ENCODE results near the gene NAPA. TPM values are rescaled to one million over a fixed set of nuclear protein-coding genes. Genes with fewer than 3 reads are reported as not detected.

NAPA gene
- total and polyA plus RNA-seq, 2 of the 13 experiments (the other 11 are each of a cell fraction or from before 2014, with no cell fraction given) = 32.6 to 65.9 TPM

DNA sequence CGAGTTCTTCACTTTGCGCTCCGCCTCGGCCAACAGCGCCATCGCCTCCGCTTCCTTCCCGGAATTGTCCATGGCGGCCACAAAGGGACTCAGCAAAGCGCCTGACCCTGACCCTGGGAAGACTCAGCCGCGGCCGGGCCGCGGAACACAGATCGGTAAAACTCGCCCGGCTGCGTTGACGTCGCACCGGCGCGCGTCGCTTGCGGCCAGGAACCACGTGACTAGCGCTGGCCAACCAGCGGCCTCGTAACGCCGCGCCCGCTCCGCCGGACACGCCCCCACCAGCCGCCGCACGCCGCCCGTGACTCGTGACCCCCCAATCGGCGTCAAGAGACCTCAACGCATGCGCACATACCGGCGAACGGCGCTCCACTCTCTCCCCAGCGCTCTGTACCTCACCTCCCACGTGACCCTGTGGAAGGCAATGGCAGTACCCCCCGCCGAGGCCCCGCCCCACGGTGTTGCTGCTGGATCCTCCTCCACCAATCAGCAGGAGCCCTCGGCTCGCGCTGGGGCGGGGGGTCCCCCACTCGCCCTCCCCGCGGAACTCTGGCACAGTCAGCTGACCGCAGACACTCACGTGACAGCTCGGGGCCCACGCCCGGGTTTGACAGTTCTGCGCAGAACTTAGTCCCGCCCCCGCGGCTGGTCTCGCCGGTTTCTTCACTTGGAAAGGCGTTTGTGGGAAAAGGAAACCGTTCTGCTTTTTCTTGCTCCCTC is at the start of gene NAPA (continued):
- TF ChIP-seq, protein P1, sequence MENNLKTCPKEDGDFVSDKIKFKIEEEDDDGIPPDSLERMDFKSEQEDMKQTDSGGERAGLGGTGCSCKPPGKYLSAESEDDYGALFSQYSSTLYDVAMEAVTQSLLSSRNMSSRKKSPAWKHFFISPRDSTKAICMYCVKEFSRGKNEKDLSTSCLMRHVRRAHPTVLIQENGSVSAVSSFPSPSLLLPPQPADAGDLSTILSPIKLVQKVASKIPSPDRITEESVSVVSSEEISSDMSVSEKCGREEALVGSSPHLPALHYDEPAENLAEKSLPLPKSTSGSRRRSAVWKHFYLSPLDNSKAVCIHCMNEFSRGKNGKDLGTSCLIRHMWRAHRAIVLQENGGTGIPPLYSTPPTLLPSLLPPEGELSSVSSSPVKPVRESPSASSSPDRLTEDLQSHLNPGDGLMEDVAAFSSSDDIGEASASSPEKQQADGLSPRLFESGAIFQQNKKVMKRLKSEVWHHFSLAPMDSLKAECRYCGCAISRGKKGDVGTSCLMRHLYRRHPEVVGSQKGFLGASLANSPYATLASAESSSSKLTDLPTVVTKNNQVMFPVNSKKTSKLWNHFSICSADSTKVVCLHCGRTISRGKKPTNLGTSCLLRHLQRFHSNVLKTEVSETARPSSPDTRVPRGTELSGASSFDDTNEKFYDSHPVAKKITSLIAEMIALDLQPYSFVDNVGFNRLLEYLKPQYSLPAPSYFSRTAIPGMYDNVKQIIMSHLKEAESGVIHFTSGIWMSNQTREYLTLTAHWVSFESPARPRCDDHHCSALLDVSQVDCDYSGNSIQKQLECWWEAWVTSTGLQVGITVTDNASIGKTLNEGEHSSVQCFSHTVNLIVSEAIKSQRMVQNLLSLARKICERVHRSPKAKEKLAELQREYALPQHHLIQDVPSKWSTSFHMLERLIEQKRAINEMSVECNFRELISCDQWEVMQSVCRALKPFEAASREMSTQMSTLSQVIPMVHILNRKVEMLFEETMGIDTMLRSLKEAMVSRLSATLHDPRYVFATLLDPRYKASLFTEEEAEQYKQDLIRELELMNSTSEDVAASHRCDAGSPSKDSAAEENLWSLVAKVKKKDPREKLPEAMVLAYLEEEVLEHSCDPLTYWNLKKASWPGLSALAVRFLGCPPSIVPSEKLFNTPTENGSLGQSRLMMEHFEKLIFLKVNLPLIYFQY (CRISPR knock-in tag; IDR thresholded peaks at IDR 0.05; ENCODE audit: borderline replicate concordance) = no peak
- TF ChIP-seq ARNT (IDR thresholded peaks at IDR 0.05) = no peak
- no peak for TF ChIP-seq KAT7 (CRISPR knock-in tag; IDR thresholded peaks at IDR 0.05; ENCODE audit: borderline replicate concordance)
- TF ChIP-seq NFIB (CRISPR knock-in tag; IDR thresholded peaks at IDR 0.05; ENCODE audit: borderline replicate concordance) = no peak
- TF ChIP-seq, protein P2, sequence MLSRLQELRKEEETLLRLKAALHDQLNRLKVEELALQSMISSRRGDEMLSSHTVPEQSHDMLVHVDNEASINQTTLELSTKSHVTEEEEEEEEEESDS (CRISPR knock-in tag; IDR thresholded peaks at IDR 0.05; ENCODE audit: borderline replicate concordance) = no peak
- TF ChIP-seq, protein P3, sequence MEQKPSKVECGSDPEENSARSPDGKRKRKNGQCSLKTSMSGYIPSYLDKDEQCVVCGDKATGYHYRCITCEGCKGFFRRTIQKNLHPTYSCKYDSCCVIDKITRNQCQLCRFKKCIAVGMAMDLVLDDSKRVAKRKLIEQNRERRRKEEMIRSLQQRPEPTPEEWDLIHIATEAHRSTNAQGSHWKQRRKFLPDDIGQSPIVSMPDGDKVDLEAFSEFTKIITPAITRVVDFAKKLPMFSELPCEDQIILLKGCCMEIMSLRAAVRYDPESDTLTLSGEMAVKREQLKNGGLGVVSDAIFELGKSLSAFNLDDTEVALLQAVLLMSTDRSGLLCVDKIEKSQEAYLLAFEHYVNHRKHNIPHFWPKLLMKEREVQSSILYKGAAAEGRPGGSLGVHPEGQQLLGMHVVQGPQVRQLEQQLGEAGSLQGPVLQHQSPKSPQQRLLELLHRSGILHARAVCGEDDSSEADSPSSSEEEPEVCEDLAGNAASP (CRISPR knock-in tag; IDR thresholded peaks at IDR 0.05; ENCODE audit: borderline replicate concordance) = no peak
- TF ChIP-seq KAT2B (IDR thresholded peaks at IDR 0.05; ENCODE audit: borderline replicate concordance, low read depth, low read length) = no peak
- peak; percentile 80 for TF ChIP-seq KLF12 (CRISPR knock-in tag; IDR thresholded peaks at IDR 0.05; ENCODE audit: borderline replicate concordance)
- TF ChIP-seq, protein P4, sequence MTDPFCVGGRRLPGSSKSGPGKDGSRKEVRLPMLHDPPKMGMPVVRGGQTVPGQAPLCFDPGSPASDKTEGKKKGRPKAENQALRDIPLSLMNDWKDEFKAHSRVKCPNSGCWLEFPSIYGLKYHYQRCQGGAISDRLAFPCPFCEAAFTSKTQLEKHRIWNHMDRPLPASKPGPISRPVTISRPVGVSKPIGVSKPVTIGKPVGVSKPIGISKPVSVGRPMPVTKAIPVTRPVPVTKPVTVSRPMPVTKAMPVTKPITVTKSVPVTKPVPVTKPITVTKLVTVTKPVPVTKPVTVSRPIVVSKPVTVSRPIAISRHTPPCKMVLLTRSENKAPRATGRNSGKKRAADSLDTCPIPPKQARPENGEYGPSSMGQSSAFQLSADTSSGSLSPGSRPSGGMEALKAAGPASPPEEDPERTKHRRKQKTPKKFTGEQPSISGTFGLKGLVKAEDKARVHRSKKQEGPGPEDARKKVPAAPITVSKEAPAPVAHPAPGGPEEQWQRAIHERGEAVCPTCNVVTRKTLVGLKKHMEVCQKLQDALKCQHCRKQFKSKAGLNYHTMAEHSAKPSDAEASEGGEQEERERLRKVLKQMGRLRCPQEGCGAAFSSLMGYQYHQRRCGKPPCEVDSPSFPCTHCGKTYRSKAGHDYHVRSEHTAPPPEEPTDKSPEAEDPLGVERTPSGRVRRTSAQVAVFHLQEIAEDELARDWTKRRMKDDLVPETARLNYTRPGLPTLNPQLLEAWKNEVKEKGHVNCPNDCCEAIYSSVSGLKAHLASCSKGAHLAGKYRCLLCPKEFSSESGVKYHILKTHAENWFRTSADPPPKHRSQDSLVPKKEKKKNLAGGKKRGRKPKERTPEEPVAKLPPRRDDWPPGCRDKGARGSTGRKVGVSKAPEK (CRISPR knock-in tag; IDR thresholded peaks at IDR 0.05; ENCODE audit: borderline replicate concordance) = no peak
- TF ChIP-seq, protein P5, sequence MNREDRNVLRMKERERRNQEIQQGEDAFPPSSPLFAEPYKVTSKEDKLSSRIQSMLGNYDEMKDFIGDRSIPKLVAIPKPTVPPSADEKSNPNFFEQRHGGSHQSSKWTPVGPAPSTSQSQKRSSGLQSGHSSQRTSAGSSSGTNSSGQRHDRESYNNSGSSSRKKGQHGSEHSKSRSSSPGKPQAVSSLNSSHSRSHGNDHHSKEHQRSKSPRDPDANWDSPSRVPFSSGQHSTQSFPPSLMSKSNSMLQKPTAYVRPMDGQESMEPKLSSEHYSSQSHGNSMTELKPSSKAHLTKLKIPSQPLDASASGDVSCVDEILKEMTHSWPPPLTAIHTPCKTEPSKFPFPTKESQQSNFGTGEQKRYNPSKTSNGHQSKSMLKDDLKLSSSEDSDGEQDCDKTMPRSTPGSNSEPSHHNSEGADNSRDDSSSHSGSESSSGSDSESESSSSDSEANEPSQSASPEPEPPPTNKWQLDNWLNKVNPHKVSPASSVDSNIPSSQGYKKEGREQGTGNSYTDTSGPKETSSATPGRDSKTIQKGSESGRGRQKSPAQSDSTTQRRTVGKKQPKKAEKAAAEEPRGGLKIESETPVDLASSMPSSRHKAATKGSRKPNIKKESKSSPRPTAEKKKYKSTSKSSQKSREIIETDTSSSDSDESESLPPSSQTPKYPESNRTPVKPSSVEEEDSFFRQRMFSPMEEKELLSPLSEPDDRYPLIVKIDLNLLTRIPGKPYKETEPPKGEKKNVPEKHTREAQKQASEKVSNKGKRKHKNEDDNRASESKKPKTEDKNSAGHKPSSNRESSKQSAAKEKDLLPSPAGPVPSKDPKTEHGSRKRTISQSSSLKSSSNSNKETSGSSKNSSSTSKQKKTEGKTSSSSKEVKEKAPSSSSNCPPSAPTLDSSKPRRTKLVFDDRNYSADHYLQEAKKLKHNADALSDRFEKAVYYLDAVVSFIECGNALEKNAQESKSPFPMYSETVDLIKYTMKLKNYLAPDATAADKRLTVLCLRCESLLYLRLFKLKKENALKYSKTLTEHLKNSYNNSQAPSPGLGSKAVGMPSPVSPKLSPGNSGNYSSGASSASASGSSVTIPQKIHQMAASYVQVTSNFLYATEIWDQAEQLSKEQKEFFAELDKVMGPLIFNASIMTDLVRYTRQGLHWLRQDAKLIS (CRISPR knock-in tag; IDR thresholded peaks at IDR 0.05) = no peak
- no peak for TF ChIP-seq EHMT2 (IDR thresholded peaks at IDR 0.05; ENCODE audit: borderline replicate concordance, low read depth, low read length)
- peak; percentile 99 for TF ChIP-seq RAD51 (IDR thresholded peaks at IDR 0.05; ENCODE audit: borderline replicate concordance)
- TF ChIP-seq MTF2 (CRISPR knock-in tag; IDR thresholded peaks at IDR 0.05; ENCODE audit: borderline replicate concordance) = no peak; the same call in 1 of the 2 replicates
- peak; percentile 54; the same call in 1 of the 2 replicates for TF ChIP-seq PITX1 (CRISPR knock-in tag; IDR thresholded peaks at IDR 0.05)
- TF ChIP-seq YEATS2 (CRISPR knock-in tag; IDR thresholded peaks at IDR 0.05; ENCODE audit: borderline replicate concordance) = peak; percentile 96; the same call in 1 of the 2 replicates
- no peak for TF ChIP-seq ZNF720 (CRISPR knock-in tag; IDR thresholded peaks at IDR 0.05)
- TF ChIP-seq ZNF572 (CRISPR knock-in tag; IDR thresholded peaks at IDR 0.05) = no peak
